HG02884 (cell line): ENCODE results near the gene MYEF2.

Experiments used
- ATAC-seq: cut with Tn5 transposase; IDR thresholded peaks from one replicate; pipeline ENCODE4 v1.9.1; 2021; ENCODE audit warnings: mild to moderate bottlenecking, moderate library complexity; ENCODE audit not compliant: unreplicated experiment

The MYEF2 gene

DNA sequence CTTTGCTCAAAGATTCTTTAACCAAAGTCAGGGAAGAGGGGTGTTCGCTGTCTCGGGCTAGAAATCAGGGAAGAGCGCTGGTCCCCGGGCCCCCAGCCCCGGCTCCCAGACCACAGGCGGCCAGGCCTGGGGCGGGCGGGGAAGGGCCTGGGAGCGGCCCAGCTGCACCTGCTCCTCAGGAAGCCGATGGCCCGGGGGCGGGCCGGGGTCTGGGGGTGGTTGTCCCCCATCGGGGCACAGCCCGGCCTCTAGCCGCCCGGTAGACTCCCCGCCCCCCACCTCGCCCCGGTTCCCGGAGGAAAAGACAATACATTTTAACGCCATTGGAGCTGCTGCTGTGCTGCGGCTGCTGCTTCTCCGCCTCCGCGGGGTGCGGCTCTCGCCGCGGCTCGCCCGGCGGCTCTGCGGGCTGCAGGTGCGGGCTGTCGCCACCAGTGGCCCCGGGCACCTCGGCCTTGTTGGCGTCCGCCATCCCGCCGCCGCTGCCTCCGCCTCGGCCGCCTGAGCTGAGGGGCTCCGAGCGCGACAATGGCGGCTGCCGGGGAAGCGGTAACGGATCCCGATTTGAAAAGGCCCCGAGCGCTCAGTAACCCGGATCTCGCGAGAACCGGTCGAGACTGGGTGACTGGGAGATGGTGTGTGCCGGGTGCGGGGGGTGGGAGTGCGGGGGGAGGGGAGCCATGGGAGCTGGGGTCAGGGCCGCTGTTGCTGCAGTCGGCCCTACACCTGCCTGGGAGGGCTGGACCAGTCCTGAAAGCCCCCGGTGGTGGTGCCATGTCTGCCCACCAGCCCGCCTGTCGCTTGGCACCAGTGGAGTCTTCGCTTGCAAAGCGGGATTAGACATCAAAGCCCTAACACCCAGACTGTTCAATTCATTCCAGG, at the start of gene MYEF2:
Gene MYEF2, minus strand, starts transcription at position 530 of the 882 bp plus-strand sequence. Its CDS starts 58 bp downstream, at position 472.
- ATAC-seq = peak; percentile 76

DNA sequence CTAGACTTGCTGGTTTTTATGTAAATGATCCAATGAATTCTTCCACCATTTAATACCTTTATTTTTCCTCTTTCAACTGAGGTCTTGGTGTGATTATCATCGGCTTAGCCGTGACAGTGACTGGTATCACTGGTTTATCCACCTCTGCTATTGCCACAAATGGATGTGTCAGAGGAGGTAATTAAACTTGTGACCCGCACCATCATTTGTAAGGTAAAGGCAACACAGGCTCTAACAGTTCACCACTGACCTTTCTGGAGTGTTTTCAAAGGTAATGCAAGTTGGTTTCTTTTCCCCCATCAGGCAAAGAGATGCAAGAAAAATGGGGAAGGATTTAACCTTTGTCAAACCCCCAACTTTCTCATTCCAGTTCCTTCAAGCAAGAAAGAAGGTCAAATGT, 47.7 kb upstream of the MYEF2 start:
- no peak for ATAC-seq

DNA sequence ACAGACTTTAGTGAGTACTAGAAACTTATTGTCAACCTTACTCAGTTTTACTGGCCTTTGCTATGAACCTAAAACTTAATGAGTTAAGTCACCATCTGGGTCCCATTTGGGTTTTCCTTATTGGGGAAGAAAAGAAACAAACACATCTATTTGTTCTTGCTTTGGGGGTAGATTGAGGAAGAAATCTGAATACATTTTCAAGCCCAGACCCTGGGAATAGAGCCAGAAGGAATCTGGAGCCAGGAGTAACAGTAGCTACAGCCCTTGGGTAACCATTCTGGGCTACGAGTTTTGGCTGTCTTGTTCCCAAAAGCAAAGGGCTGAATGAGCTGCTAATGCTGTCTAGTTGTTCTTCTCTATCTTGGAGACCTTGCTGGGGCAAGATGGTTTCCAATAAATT, 44.5 kb upstream of the MYEF2 start:
- ATAC-seq = no peak

DNA sequence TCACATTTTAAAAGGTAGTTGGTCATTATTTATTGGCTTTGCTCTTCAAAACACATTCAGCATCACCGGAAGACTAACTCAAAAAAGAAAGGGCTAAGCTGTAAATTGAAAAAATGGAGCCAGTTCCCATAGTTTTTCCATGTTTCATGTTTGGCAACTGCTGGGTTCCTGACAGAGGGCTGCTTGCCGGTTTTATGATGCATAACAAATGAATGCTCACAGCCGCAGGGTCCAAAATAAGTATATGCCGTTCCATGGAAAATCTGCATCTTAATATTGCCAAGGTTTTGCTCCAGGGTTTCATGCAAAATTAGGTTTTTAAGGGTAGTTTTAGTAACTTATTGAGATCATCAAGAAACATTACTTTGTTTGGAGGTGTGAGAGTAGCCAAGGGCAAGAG, 43.8 kb upstream of the MYEF2 start:
- ATAC-seq = no peak

DNA sequence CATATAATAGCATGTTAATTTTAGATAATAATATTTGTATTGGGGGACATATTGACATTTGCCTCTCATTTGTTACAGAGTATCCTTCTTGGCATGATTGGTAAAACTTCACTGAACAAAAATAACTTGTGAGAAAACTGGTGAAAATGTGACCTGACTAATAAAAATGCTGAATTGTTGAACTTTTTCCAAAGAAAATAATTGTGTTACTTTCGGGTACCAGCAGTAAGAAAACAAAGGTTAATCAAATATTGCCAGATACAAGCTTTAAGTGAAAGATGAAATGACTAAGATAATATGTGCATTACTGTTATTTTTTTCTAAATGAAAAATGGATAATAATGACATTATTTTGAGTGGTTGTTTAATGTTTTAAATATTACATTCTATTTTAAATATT, 43.2 kb upstream of the MYEF2 start:
- no peak for ATAC-seq

DNA sequence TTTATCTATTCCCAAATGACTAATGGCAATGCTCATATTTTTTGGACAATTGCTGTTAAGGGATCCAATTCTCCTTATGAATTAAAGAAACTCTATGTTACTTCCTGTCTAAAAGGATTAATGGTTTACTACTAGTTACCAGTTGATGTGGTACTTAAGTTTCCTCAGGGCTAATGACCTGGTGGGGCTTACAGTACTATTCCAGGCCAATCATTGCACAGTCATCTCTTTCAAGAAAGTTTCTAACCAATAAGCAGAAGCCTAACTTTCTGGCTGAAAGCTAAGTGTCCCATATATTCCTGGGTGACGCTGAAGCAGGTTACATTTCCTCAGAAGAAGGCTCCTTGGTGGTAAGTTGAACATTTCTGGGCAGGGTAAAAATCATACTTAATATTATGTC, 27.9 kb upstream of the MYEF2 start, which contains the start of gene SLC12A1:
Gene SLC12A1, plus strand, starts transcription at position 322 of the 400 bp plus-strand sequence. CDS start 1,418 bp downstream, outside the sequence.
- no peak for ATAC-seq

DNA sequence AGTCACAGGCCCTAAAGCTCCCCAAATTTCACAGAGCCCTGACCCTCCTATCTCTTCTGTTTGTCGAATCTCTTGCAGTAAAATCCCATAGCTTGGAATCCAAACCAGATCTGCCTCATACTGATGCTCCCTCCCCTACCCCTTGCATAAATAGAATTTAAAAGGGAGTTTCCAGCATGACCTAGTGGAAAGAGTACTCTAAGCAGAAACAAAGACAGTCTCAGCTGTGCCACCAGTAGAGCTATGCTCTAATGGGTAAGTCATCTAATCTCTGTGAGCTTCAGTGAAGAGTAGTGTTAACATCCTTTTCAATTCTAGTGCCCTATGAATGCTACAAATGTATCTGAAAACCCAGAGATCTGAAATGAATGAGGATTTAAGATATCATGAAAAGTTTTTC, 24.0 kb upstream of the MYEF2 start:
- ATAC-seq = no peak

GRCh38 chr15:48191574-48192225, 13.6 kb upstream of the MYEF2 start, which contains the start of gene CTXN2:
TSS of gene CTXN2 (plus strand) at chr15:48191665. CDS start at chr15:48201301, 9,636 bp downstream.
- no peak for ATAC-seq

GRCh38 chr15:48190932-48191573, 13.0 kb upstream of the MYEF2 start:
- ATAC-seq = no peak

DNA sequence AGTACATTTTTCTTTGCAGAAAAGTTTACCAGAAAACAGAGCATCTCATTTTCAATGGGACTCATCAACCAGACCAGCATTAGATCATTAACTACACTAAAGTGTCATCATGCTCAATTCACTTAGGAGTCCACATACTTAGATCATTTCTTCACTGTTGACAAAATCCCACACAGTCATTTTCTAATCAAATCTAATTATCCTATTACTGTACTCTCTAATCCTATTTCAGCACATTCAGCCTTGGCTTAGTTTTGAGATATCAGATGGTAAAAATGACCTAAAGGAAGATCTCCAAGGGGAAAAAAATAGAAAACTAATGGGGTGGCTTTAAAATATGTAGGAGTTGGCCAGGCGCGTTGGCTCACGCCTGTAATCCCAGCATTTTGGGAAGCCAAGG, 8.2 kb upstream of the MYEF2 start:
- ATAC-seq = no peak

DNA sequence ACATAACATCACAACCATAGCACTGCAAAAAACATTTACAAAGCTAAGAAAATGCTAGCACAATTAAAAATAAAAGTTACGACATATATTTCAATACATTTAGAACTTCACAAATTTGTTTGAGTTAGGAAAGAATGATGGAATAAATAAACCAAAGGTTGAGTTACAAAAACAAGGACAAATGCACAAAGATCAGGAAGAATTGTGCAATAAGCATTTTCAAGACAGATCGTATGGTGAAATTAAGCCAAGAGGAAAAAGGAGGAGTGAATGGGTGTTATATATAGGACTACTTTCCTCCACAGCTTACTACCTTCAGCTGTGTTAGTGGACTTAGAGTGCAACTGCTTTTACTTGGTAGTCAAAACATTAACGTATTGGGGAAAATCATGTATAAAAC, 7.4 kb upstream of the MYEF2 start:
- no peak for ATAC-seq

- no peak for ATAC-seq
These were observed 4.7 kb upstream of the MYEF2 start for GRCh38 chr15:48182749-48183148.

DNA sequence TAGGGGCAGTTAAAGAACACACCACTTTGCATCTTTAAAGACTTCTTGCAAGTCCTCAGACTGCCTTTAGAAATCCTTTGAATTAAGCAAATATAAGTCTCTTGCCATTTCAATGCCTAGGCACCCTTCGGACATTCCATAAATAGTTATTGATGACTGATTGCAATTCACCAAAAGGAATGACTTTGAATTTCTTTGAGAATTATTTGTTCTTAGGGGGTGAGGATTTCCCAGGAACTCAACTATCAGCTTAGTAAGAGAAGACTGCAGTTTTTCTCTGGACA, 495 bp upstream of the MYEF2 start:
- ATAC-seq = no peak

DNA sequence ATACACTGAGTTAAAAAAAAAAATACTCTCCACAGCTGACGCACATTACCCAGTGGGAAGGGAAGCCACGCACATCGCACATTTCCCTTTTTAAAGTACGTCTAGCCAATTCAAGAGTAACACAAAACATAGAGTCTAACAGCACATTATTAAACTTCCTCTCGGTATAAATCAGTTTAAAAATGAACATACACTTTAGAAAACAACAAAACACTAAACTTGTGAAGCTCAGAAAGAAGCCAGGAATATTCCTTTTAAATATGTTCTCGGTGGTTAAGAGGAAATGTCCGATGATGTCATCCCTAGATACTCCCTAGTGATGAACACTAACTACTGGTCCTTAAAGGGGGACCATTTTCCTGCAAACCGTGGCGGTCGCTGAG, 721 bp downstream of the MYEF2 start:
- ATAC-seq = peak; percentile 63

GRCh38 chr15:48176957-48177356, 1.1 kb downstream of the MYEF2 start:
- no peak for ATAC-seq

- ATAC-seq = no peak
These were observed 2.0 kb downstream of the MYEF2 start for GRCh38 chr15:48176112-48176511.

- no peak for ATAC-seq
These were observed 3.0 kb downstream of the MYEF2 start for GRCh38 chr15:48175126-48175525.

- ATAC-seq = no peak
These were observed 7.1 kb downstream of the MYEF2 start for GRCh38 chr15:48170981-48171380.

GRCh38 chr15:48168616-48169015, 9.5 kb downstream of the MYEF2 start:
- ATAC-seq = no peak

DNA sequence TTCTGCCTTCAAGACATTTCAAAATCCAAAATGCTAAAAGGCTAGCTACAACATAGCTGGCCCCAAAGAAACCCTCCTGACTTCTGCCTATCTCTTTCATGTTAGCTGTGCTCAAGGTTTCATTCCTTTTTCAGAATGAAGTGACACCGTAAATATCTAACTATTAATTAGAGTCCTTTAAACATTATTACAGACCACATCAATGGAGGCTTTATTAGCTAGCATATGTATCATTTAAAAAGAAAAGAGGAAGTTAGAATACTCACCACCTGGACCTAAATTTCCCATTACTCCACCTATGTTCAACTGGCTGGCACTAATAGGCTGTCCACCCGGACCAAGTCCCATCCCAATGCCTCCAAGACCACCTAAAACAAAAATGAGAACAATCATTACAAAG, 24.6 kb downstream of the MYEF2 start:
- no peak for ATAC-seq

DNA sequence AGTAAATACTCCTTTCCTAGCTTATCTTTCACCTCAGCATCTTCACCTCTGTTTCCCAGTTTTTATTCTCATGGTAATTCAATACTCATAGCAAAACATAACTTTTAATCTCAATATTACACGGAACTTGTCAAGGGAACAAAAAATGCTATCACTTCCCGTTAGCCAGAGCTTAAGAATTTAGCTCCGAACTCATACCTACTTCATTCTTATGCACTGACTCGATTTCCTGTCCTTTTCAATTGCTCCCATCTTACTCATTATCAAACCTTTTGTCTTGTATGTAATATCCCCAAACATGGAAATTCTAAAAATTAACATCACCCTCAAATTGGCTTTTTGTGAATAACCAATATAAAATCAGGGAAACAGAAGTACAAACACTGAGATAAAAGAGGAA, 28.2 kb downstream of the MYEF2 start:
- ATAC-seq = no peak

DNA sequence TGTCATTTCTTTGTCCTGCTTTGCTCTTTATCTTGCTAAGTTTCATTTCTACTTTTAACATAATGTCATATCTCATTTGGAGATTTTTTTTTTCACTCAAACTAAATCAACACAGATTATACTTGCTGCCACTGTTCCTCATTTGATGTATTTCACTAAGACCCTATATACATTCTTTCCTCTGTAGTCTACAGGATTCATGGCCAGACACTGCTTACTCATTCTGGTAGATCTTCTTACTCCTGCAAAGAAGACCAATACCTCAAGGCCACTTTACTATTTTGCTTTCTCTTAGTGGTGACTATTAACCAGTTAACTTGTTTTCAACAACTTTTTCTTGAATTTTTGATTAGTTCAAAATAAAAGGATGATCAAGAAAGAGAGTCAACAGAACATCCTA, 30.7 kb downstream of the MYEF2 start:
- ATAC-seq = no peak
